WERI-Rb-1 (cell line): Measurements from ENCODE around the gene ZNF33A.

Experiments used
- DNase-seq: peaks from one replicate; pipeline ENCODE4 v3.0.0-alpha.2; 2020
- H3K27ac ChIP-seq: fragments of 250-450 bp; sonication (Bioruptor Pico); 2 replicates; pipeline ENCODE4 v1.5.1; 2020; ENCODE audit warnings: mild to moderate bottlenecking, moderate library complexity
- H3K27me3 ChIP-seq: fragments of 250-450 bp; sonication (Bioruptor Pico); 2 replicates; pipeline ENCODE4 v1.5.1; 2021; ENCODE audit warnings: mild to moderate bottlenecking, low read depth, moderate library complexity; ENCODE audit not compliant: insufficient read depth, severe bottlenecking
- H3K36me3 ChIP-seq: fragments of 250-450 bp; sonication (Bioruptor Pico); 2 replicates; pipeline ENCODE4 v1.5.1; 2020; ENCODE audit warnings: mild to moderate bottlenecking, moderate library complexity
- H3K4me3 ChIP-seq: 2 replicates; pipeline ENCODE4 v1.5.1; 2011; ENCODE audit warnings: low read depth, mild to moderate bottlenecking, control low read depth, low read length
- H3K9me3 ChIP-seq: fragments of 250-450 bp; sonication (Bioruptor Pico); 2 replicates; pipeline ENCODE4 v1.5.1; 2021; ENCODE audit warnings: mild to moderate bottlenecking, moderate library complexity; ENCODE audit not compliant: severe bottlenecking
- TF ChIP-seq, protein P1 (sequence below): IDR thresholded peaks from 2 replicates; pipeline ENCODE4 v1.5.1; 2011; ENCODE audit warnings: low read depth, mild to moderate bottlenecking, control low read depth, inconsistent platforms, low read length

ZNF33A gene

DNA sequence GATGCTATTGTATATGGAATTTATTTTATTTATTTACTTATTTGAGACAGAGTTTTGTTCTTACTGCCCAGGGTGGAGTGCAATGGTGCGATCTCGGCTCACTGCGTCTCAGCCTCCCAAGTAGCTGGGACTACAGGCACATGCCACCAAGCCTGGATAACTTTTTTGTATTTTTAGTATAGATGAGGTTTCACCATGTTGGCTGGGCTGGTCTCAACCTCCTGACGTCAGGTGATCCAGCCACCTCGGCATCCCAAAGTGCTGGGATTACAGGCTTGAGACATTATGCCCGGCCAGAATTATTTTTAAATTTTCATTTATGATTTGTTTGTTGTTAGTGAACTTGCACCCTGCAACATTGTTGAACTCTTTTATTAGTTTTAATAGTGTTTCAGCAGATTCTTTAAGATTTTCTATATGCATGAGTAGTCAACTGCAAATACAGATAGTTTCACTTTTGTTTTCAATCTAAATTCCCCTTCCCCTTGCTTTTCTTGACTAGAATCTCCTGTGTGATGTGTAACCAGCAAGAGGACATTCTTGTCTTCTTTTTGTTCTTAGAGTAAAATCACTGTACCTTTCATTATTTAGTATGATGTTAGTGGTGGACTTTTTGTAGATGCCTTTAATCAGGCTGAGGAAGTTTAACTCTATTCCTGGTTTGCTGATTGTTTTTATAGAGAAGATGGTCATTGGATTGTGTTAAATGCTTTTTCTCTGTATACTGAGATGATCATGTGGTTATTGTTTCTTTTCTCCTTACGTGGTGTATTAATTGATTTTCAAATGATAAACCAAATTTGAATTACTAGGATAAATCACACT lies 27.8 kb downstream of the ZNF33A start:
- no peak overlapping the region for H3K4me3 ChIP-seq
- DNase-seq, result no peak
- H3K36me3 ChIP-seq, result peaks cover 12% of the 10 kb centered on the region
- H3K9me3 ChIP-seq, result no peaks in the 10 kb centered on the region
- H3K27me3 ChIP-seq, result no peaks in the 10 kb centered on the region
- H3K27ac ChIP-seq, result no peak overlapping the region
- TF ChIP-seq, protein P1, sequence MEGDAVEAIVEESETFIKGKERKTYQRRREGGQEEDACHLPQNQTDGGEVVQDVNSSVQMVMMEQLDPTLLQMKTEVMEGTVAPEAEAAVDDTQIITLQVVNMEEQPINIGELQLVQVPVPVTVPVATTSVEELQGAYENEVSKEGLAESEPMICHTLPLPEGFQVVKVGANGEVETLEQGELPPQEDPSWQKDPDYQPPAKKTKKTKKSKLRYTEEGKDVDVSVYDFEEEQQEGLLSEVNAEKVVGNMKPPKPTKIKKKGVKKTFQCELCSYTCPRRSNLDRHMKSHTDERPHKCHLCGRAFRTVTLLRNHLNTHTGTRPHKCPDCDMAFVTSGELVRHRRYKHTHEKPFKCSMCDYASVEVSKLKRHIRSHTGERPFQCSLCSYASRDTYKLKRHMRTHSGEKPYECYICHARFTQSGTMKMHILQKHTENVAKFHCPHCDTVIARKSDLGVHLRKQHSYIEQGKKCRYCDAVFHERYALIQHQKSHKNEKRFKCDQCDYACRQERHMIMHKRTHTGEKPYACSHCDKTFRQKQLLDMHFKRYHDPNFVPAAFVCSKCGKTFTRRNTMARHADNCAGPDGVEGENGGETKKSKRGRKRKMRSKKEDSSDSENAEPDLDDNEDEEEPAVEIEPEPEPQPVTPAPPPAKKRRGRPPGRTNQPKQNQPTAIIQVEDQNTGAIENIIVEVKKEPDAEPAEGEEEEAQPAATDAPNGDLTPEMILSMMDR, result no peak

DNA sequence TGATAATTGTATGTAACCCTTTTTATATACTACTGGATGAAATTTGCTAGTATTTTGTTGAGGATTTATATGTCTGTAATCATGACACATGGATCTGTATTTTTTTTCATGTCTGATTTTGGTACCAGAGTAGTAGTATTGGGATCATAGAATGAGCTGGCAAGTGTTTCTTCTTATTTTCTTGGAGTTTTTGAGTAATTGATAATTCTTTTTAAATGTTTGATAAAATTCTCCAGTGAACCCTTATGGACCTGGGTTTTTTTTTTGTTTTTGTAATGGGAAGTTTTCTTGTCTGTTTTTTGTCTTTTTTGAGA lies 28.4 kb downstream of the ZNF33A start:
- DNase-seq, result no peak
- TF ChIP-seq, protein P1, result no peak
- H3K27me3 ChIP-seq, result no peaks in the 10 kb centered on the region
- H3K9me3 ChIP-seq, result no peaks in the 10 kb centered on the region
- no peak overlapping the region for H3K27ac ChIP-seq
- no peak overlapping the region for H3K4me3 ChIP-seq
- H3K36me3 ChIP-seq, result peaks cover 12% of the 10 kb centered on the region

DNA sequence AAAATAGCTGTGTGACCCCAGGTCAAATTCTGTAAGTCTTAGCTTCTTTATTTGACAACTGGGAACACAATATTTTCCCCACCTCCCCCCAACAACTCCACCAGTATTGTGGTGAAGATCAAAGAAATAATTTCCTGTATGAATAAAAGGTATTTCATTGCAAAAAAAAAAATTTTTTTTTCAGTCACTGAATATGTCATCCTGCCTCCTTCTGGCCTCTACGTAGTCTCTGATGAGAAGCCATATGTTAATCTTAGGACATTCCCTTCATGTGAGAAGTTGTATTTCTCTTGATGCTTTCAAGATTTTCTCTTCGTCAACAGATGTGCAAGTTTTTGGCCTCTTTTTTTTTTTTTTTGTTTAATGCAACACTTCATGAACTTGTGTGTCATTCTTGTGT lies 33.0 kb downstream of the ZNF33A start:
- no peaks in the 10 kb centered on the region for H3K27me3 ChIP-seq
- DNase-seq, result no peak
- no peaks in the 10 kb centered on the region for H3K9me3 ChIP-seq
- peaks cover 7% of the 10 kb centered on the region for H3K36me3 ChIP-seq
- TF ChIP-seq, protein P1, result no peak
- no peak overlapping the region for H3K4me3 ChIP-seq
- H3K27ac ChIP-seq, result no peak overlapping the region

DNA sequence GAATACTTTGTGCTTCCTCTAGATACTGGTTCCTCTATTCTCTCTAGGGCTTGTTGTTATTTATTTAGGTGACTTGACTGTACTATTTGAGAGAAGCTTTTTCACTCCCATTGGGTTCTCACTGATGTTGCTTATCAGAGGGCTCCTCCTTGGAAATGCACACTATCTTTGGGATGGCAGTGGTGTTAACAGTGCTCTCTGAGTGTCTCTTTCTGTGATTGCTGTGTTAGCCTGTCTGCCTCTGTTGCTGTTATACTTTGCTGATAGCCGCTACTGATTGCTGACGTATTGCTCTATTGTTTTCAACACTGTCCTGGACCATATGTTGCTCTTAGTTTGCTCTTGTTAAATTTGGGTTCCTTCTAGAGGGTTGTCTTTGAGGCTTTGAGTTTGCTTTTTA lies 34.7 kb downstream of the ZNF33A start:
- peaks cover 7% of the 10 kb centered on the region for H3K36me3 ChIP-seq

DNA sequence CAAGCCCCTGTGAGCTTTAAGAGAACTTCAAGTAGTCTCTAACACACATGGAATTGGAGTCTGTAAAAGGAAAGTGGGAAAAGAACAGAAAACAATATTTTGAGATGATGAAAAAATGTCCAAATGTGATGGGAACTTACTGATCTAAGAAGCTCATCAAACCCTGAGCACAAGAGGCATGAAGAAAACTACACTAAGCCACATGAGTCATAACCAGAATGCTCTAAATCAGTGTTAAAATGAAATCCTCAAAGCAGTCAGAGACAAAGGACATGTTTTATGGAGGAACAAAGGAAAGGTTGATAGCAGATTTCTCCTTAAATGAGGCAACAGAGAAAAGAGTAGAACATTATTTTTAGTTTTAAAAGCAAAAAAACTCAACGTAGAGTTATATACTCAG lies 37.2 kb downstream of the ZNF33A start:
- Histone ChIP-seq H3K9me3 (no peaks in the 10 kb centered on the region), H3K27ac (no peak overlapping the region), H3K4me3 (no peak overlapping the region), H3K36me3 (peaks cover 7% of the 10 kb centered on the region), H3K27me3 (no peaks in the 10 kb centered on the region)
- no peak for DNase-seq
- TF ChIP-seq, protein P1, result no peak

More for the DNA sequence above, 34.7 kb downstream of the ZNF33A start:
- no peak for DNase-seq
- Histone ChIP-seq H3K27ac (no peak overlapping the region), H3K27me3 (no peaks in the 10 kb centered on the region), H3K4me3 (no peak overlapping the region), H3K9me3 (no peaks in the 10 kb centered on the region)
- TF ChIP-seq, protein P1, result no peak

DNA sequence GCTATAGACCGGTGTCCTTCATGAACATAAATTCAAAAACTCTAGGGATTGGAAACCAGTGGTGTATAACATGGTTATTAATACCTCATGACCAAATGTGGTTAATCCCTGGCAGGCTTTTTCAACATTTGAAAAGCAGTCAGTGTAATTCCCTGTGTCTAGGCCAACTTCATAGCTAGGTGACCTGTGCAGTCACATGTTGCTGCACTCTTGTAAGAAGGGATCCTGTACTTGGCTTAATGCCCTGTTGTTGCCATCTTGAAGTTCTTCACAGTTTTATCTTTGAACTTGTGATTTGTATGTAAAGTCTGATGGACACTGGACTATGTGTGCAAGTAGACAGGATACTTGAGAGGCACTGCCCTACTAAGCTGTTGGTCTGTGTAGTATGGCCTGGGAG lies 39.7 kb downstream of the ZNF33A start:
- TF ChIP-seq, protein P1, result no peak
- no peak overlapping the region for H3K4me3 ChIP-seq
- no peak overlapping the region for H3K27ac ChIP-seq
- DNase-seq, result no peak
- H3K36me3 ChIP-seq, result peaks cover 16% of the 10 kb centered on the region
- peaks cover 3% of the 10 kb centered on the region for H3K9me3 ChIP-seq
- H3K27me3 ChIP-seq, result no peaks in the 10 kb centered on the region
